H1 (cell line): ENCODE results near the gene CD44. TPM values are rescaled to one million over a fixed set of nuclear protein-coding genes. Genes with fewer than 3 reads are reported as not detected.

Experiments
- BRCA1 ChIP-seq: IDR thresholded peaks from 2 replicates; pipeline ENCODE4 v1.6.1; 2012; ENCODE audit warnings: low read depth, low read length, improper control_type of control experiment
- CEBPB ChIP-seq: IDR thresholded peaks from 2 replicates; pipeline ENCODE4 v1.6.1; 2012; ENCODE audit warnings: low read depth, low read length
- KDM1A ChIP-seq: fragments of 200-600, 300-600 bp; sonication (generic); IDR thresholded peaks from 2 replicates; pipeline ENCODE4 v1.7.1; 2016; ENCODE audit warnings: mild to moderate bottlenecking, low read length, borderline replicate concordance
- NRF1 ChIP-seq: IDR thresholded peaks from 2 replicates; pipeline ENCODE4 v1.6.1; 2011; ENCODE audit warnings: mild to moderate bottlenecking, low read depth, low read length, improper control_type of control experiment
- polyA plus RNA-seq, 7 experiments: library from polyadenylated mRNA; depleted of rRNA in 3 of 7; stranded (reverse) in 5 of 7; unstranded in 2 of 7; fragments of >200 nt in 5 of 7; fragments of 200-250 nt in 2 of 7; gene quantifications; 1 replicate in 5 of 7; 2 replicates in 1 of 7; 4 replicates in 1 of 7; pipeline versions ENCODE4 v1.2.1 to v1.2.3, GENCODE V29; 2011 to 2013; ENCODE audit warnings: missing spikeins in 2 of 7, mixed read lengths in 2 of 7
- total RNA-seq: library from RNA; stranded (reverse); fragmentation: NEBNext Ultra II Directional; extraction: Animal tissue kit (Norgen Biotek cat#: 25700); gene quantifications from 2 replicates; pipeline ENCODE4 v1.2.1, GENCODE V29; 2021
- TF ChIP-seq, protein P1 (sequence below): fragments of 300-600 bp; sonication (generic); IDR thresholded peaks from 2 replicates; pipeline ENCODE4 v1.7.1; 2012; ENCODE audit warnings: low read length, moderate library complexity, mild to moderate bottlenecking, inconsistent platforms; ENCODE audit not compliant: insufficient replicate concordance

Gene CD44
- total and polyA plus RNA-seq, 2 of the 8 experiments (the other 6 are each of a cell fraction or from before 2014, with no cell fraction given): 11.8 to 13.7 TPM

- TF ChIP-seq, protein P1, sequence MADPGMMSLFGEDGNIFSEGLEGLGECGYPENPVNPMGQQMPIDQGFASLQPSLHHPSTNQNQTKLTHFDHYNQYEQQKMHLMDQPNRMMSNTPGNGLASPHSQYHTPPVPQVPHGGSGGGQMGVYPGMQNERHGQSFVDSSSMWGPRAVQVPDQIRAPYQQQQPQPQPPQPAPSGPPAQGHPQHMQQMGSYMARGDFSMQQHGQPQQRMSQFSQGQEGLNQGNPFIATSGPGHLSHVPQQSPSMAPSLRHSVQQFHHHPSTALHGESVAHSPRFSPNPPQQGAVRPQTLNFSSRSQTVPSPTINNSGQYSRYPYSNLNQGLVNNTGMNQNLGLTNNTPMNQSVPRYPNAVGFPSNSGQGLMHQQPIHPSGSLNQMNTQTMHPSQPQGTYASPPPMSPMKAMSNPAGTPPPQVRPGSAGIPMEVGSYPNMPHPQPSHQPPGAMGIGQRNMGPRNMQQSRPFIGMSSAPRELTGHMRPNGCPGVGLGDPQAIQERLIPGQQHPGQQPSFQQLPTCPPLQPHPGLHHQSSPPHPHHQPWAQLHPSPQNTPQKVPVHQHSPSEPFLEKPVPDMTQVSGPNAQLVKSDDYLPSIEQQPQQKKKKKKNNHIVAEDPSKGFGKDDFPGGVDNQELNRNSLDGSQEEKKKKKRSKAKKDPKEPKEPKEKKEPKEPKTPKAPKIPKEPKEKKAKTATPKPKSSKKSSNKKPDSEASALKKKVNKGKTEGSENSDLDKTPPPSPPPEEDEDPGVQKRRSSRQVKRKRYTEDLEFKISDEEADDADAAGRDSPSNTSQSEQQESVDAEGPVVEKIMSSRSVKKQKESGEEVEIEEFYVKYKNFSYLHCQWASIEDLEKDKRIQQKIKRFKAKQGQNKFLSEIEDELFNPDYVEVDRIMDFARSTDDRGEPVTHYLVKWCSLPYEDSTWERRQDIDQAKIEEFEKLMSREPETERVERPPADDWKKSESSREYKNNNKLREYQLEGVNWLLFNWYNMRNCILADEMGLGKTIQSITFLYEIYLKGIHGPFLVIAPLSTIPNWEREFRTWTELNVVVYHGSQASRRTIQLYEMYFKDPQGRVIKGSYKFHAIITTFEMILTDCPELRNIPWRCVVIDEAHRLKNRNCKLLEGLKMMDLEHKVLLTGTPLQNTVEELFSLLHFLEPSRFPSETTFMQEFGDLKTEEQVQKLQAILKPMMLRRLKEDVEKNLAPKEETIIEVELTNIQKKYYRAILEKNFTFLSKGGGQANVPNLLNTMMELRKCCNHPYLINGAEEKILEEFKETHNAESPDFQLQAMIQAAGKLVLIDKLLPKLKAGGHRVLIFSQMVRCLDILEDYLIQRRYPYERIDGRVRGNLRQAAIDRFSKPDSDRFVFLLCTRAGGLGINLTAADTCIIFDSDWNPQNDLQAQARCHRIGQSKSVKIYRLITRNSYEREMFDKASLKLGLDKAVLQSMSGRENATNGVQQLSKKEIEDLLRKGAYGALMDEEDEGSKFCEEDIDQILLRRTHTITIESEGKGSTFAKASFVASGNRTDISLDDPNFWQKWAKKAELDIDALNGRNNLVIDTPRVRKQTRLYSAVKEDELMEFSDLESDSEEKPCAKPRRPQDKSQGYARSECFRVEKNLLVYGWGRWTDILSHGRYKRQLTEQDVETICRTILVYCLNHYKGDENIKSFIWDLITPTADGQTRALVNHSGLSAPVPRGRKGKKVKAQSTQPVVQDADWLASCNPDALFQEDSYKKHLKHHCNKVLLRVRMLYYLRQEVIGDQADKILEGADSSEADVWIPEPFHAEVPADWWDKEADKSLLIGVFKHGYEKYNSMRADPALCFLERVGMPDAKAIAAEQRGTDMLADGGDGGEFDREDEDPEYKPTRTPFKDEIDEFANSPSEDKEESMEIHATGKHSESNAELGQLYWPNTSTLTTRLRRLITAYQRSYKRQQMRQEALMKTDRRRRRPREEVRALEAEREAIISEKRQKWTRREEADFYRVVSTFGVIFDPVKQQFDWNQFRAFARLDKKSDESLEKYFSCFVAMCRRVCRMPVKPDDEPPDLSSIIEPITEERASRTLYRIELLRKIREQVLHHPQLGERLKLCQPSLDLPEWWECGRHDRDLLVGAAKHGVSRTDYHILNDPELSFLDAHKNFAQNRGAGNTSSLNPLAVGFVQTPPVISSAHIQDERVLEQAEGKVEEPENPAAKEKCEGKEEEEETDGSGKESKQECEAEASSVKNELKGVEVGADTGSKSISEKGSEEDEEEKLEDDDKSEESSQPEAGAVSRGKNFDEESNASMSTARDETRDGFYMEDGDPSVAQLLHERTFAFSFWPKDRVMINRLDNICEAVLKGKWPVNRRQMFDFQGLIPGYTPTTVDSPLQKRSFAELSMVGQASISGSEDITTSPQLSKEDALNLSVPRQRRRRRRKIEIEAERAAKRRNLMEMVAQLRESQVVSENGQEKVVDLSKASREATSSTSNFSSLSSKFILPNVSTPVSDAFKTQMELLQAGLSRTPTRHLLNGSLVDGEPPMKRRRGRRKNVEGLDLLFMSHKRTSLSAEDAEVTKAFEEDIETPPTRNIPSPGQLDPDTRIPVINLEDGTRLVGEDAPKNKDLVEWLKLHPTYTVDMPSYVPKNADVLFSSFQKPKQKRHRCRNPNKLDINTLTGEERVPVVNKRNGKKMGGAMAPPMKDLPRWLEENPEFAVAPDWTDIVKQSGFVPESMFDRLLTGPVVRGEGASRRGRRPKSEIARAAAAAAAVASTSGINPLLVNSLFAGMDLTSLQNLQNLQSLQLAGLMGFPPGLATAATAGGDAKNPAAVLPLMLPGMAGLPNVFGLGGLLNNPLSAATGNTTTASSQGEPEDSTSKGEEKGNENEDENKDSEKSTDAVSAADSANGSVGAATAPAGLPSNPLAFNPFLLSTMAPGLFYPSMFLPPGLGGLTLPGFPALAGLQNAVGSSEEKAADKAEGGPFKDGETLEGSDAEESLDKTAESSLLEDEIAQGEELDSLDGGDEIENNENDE: no peak
- TF ChIP-seq NRF1 (no peak), CEBPB (no peak), BRCA1 (no peak), KDM1A (no peak)
Measured at GRCh38 chr11:35152575-35152974, 13.6 kb downstream of the CD44 start (continued).
